K562 (cell line): ENCODE measurements around the gene ELMOD2. TPM values are rescaled to one million over a fixed set of nuclear protein-coding genes. Genes with fewer than 3 reads are reported as not detected.
A peak's percentile ranks its signal among the peaks of the same experiment; 100 is the strongest.

ENCODE experiments used
- ADNP ChIP-seq: fragments of 200-800 bp; sonication (Bioruptor generic); IDR thresholded peaks from 2 replicates; pipeline ENCODE4 v1.6.1; 2016; ENCODE audit warnings: missing genetic modification characterization, missing compliant biosample characterization
- CC2D1A ChIP-seq: fragments of 450-650 bp; IDR thresholded peaks from 2 replicates; pipeline ENCODE4 v1.6.1; 2017; ENCODE audit warnings: mild to moderate bottlenecking
- DACH1 ChIP-seq: fragments of 450-650 bp; IDR thresholded peaks from 2 replicates; pipeline ENCODE4 v1.6.1; 2018; ENCODE audit not compliant: partially characterized antibody
- FOXJ3 ChIP-seq: sonication (generic); formaldehyde crosslinking; IDR thresholded peaks from 2 replicates; pipeline ENCODE4 v1.4.0; 2020; ENCODE audit warnings: mild to moderate bottlenecking, missing genetic modification reagents
- LARP7 ChIP-seq: fragments of 450-650 bp; IDR thresholded peaks from 2 replicates; pipeline ENCODE4 v1.6.1; 2016
- MTA2 ChIP-seq: fragments of 450-650 bp; IDR thresholded peaks from 2 replicates; pipeline ENCODE4 v1.6.1; 2016; ENCODE audit warnings: low read depth
- MTF1 ChIP-seq: fragments of 250-450 bp; sonication (Bioruptor Pico); IDR thresholded peaks from 2 replicates; pipeline ENCODE4 v1.9.0; 2021; ENCODE audit warnings: moderate library complexity, mild to moderate bottlenecking, inconsistent platforms, borderline replicate concordance
- MXI1 ChIP-seq: IDR thresholded peaks from 2 replicates; pipeline ENCODE4 v1.6.1; 2011; ENCODE audit warnings: low read depth, mild to moderate bottlenecking, improper control_type of control experiment, low read length
- NCOR1 ChIP-seq: fragments of 450-650 bp; IDR thresholded peaks from 2 replicates; pipeline ENCODE4 v1.6.1; 2016; ENCODE audit warnings: mild to moderate bottlenecking, moderate library complexity
- NR2C2 ChIP-seq, 2 experiments: fragments of 200-800 bp in 1 of 2; sonication (Bioruptor generic) in 1 of 2; sonication (generic) in 1 of 2; formaldehyde crosslinking in 1 of 2; IDR thresholded peaks; 2 replicates each; pipeline versions ENCODE4 v1.6.1 to v1.8.0; 2016 to 2022; ENCODE audit warnings: mild to moderate bottlenecking in 1 of 2, missing compliant biosample characterization in 1 of 2, missing genetic modification characterization in 1 of 2, missing genetic modification reagents in 1 of 2
- PHTF2 ChIP-seq: fragments of 250-450 bp; sonication (Bioruptor Pico); IDR thresholded peaks from 2 replicates; pipeline ENCODE4 v1.5.0; 2021; ENCODE audit warnings: mild to moderate bottlenecking
- SMARCA4 ChIP-seq: fragments of 450-650 bp; IDR thresholded peaks from 2 replicates; pipeline ENCODE4 v1.6.1; 2016
- SP1 ChIP-seq: sonication (generic); formaldehyde crosslinking; IDR thresholded peaks from 2 replicates; pipeline ENCODE4 v1.8.1; 2022; ENCODE audit warnings: mild to moderate bottlenecking, missing genetic modification reagents
- XRCC5 ChIP-seq: fragments of 200-400 bp; formaldehyde crosslinking; IDR thresholded peaks from 2 replicates; pipeline ENCODE4 v1.6.1; 2017; ENCODE audit warnings: low read depth, mild to moderate bottlenecking, low read length
- ZBTB17 ChIP-seq: fragments of 450-650 bp; formaldehyde crosslinking; IDR thresholded peaks from 2 replicates; pipeline ENCODE4 v1.4.0; 2020; ENCODE audit warnings: mild to moderate bottlenecking
- ZC3H4 ChIP-seq: sonication (generic); formaldehyde crosslinking; IDR thresholded peaks from 2 replicates; pipeline ENCODE4 v1.9.0; 2021; ENCODE audit warnings: missing genetic modification reagents, borderline replicate concordance
- ZNF133 ChIP-seq: fragments of 250-450 bp; sonication (Bioruptor Pico); IDR thresholded peaks from 2 replicates; pipeline ENCODE4 v1.4.0; 2020; ENCODE audit warnings: mild to moderate bottlenecking
- ZNF217 ChIP-seq: sonication (generic); formaldehyde crosslinking; IDR thresholded peaks from 2 replicates; pipeline ENCODE4 v1.8.0; 2022; ENCODE audit warnings: mild to moderate bottlenecking, missing genetic modification reagents
- ZNF24 ChIP-seq: fragments of 450-650 bp; IDR thresholded peaks from 2 replicates; pipeline ENCODE4 v1.6.1; 2016
- polyA plus RNA-seq, 8 experiments: library from polyadenylated mRNA; depleted of rRNA in 4 of 8; stranded (reverse) in 5 of 8; unstranded in 3 of 8; fragments of >200 nt; fragmentation: Nextera tagmentation in 2 of 8; fragmentation: Illumina TruSeq in 1 of 8; extraction: Ambion mirVana in 2 of 8; extraction: Trizol in 1 of 8; gene quantifications; 2 replicates each; pipeline versions ENCODE4 v1.2.1 to v1.2.3, GENCODE V29; 2011 to 2014; ENCODE audit warnings: inconsistent platforms in 1 of 8, missing spikeins in 1 of 8
- total RNA-seq, 7 experiments: library from RNA; depleted of rRNA in 6 of 7; stranded (reverse); fragments of >200 nt in 6 of 7; fragmentation: Illumina TruSeq in 2 of 7; extraction: Trizol in 2 of 7; gene quantifications; 2 replicates each; pipeline versions ENCODE4 v1.2.1 to v1.2.3, GENCODE V29; 2011 to 2021; ENCODE audit warnings: low replicate concordance in 1 of 7
- TF ChIP-seq, protein P1 (sequence below): fragments of 450-650 bp; conservative IDR thresholded peaks from 2 replicates; pipeline ENCODE4 v1.6.1; 2016; ENCODE audit warnings: missing genetic modification characterization, low read depth, mild to moderate bottlenecking, control low read depth, missing compliant biosample characterization
- TF ChIP-seq, protein P2 (sequence below): fragments of 250-450 bp; sonication (Bioruptor Pico); IDR thresholded peaks from 2 replicates; pipeline ENCODE4 v1.8.0; 2021; ENCODE audit warnings: moderate library complexity, mild to moderate bottlenecking, inconsistent platforms
- TF ChIP-seq, protein P3 (sequence below): fragments of 250-450 bp; sonication (Bioruptor Pico); IDR thresholded peaks from 2 replicates; pipeline ENCODE4 v1.8.0; 2021; ENCODE audit warnings: mild to moderate bottlenecking, moderate library complexity
- TF ChIP-seq, protein P4 (sequence below), 2 experiments: IDR thresholded peaks in 1 of 2; conservative IDR thresholded peaks in 1 of 2; 2 replicates each; pipeline ENCODE4 v1.6.1; 2016; ENCODE audit warnings: low read depth in 2 of 2, mild to moderate bottlenecking in 1 of 2, missing compliant biosample characterization in 1 of 2, missing genetic modification characterization in 1 of 2, moderate library complexity in 1 of 2

Gene ELMOD2
- total and polyA plus RNA-seq, 9 of the 15 experiments (the other 6 are each of a cell fraction or from before 2014, with no cell fraction given), result 11.0 to 23.3 (median 14.3) TPM

DNA sequence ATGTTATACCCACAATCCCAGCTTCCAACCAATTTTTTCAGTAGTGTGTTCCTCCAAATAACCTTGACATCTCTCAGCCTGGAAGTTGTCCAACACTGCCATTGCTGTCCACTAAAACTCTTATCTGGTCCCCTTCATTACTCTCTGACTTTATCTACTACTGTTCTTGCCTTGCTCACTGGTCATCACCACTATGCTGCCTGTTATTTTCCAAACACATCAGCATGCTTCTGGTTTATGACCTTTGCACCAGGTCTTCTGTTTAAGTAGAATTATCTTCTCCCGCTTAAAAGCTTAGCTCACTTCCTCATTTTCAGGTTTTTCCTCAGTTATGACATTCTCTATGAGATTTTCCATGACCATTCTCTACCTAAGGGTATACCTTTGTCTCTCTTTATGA, 5.5 kb downstream of the ELMOD2 start (continued):
- TF ChIP-seq, protein P1, sequence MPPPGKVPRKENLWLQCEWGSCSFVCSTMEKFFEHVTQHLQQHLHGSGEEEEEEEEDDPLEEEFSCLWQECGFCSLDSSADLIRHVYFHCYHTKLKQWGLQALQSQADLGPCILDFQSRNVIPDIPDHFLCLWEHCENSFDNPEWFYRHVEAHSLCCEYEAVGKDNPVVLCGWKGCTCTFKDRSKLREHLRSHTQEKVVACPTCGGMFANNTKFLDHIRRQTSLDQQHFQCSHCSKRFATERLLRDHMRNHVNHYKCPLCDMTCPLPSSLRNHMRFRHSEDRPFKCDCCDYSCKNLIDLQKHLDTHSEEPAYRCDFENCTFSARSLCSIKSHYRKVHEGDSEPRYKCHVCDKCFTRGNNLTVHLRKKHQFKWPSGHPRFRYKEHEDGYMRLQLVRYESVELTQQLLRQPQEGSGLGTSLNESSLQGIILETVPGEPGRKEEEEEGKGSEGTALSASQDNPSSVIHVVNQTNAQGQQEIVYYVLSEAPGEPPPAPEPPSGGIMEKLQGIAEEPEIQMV (tag), result no peak
- TF ChIP-seq MXI1 (no peak), DACH1 (no peak), MTA2 (peak; percentile 81), NCOR1 (peak; percentile 85), MTF1 (CRISPR knock-in tag) (no peak), FOXJ3 (CRISPR knock-in tag) (no peak), SMARCA4 (peak; percentile 95), ZNF24 (no peak; the same call in 1 of the 2 replicates), XRCC5 (no peak), ADNP (peak; percentile 71; the same call in 1 of the 2 replicates), ZNF217 (CRISPR knock-in tag) (no peak), LARP7 (no peak), NR2C2 (CRISPR knock-in tag; IDR thresholded peaks at IDR 0.05) (peak; percentile 71; the same call in 1 of the 2 replicates), NR2C2 (tag; IDR thresholded peaks at IDR 0.05) (peak; percentile 92), ZNF133 (CRISPR knock-in tag) (no peak), SP1 (no peak), PHTF2 (CRISPR knock-in tag) (no peak), ZBTB17 (no peak), CC2D1A (peak; percentile 80; the same call in 1 of the 2 replicates), ZC3H4 (no peak)
- TF ChIP-seq, protein P2, sequence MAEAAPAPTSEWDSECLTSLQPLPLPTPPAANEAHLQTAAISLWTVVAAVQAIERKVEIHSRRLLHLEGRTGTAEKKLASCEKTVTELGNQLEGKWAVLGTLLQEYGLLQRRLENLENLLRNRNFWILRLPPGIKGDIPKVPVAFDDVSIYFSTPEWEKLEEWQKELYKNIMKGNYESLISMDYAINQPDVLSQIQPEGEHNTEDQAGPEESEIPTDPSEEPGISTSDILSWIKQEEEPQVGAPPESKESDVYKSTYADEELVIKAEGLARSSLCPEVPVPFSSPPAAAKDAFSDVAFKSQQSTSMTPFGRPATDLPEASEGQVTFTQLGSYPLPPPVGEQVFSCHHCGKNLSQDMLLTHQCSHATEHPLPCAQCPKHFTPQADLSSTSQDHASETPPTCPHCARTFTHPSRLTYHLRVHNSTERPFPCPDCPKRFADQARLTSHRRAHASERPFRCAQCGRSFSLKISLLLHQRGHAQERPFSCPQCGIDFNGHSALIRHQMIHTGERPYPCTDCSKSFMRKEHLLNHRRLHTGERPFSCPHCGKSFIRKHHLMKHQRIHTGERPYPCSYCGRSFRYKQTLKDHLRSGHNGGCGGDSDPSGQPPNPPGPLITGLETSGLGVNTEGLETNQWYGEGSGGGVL (CRISPR knock-in tag), result no peak
- TF ChIP-seq, protein P3, sequence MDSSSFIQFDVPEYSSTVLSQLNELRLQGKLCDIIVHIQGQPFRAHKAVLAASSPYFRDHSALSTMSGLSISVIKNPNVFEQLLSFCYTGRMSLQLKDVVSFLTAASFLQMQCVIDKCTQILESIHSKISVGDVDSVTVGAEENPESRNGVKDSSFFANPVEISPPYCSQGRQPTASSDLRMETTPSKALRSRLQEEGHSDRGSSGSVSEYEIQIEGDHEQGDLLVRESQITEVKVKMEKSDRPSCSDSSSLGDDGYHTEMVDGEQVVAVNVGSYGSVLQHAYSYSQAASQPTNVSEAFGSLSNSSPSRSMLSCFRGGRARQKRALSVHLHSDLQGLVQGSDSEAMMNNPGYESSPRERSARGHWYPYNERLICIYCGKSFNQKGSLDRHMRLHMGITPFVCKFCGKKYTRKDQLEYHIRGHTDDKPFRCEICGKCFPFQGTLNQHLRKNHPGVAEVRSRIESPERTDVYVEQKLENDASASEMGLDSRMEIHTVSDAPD (CRISPR knock-in tag), result no peak
- TF ChIP-seq, protein P4, sequence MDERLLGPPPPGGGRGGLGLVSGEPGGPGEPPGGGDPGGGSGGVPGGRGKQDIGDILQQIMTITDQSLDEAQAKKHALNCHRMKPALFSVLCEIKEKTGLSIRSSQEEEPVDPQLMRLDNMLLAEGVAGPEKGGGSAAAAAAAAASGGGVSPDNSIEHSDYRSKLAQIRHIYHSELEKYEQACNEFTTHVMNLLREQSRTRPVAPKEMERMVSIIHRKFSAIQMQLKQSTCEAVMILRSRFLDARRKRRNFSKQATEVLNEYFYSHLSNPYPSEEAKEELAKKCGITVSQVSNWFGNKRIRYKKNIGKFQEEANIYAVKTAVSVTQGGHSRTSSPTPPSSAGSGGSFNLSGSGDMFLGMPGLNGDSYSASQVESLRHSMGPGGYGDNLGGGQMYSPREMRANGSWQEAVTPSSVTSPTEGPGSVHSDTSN (CRISPR knock-in tag; IDR thresholded peaks at IDR 0.05; ENCODE audit: low read depth), result no peak
- TF ChIP-seq, protein P4 (tag; conservative IDR thresholded peaks at IDR 0.05; ENCODE audit: low read depth), result peak; percentile 42; the same call in 1 of the 2 replicates
